Measurements from ENCODE around the gene MCCD1. TPM values are rescaled to one million over a fixed set of nuclear protein-coding genes. Genes with fewer than 3 reads are reported as not detected.
"Not testable (repeated sequence)": the region's sequence is repeated elsewhere in the genome, so short reads cannot be mapped to it uniquely, and the experiment has no call there.

MCCD1 gene
- total and polyA plus RNA-seq, 2 donors from 2014 or later = 3.5 to 325 TPM

DNA sequence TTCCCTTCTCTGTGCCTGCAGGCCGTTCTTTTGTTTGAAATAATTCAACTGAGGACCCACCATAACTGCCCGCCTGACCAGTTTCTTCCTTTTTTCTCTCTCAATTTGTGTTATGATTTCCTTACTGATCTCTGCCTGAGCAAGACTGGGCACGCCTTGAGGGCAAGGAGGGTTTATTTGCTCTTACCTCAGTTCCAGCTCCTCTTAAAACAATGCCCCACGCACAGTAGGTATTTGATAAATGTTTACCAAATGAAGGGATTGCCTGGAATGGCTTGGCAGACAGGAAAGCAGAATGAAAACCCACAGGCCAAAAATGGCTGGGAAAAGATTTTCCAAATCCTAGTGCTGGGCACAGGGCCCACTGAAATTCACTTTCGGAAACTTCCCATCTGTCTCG, 41.1 kb upstream of the MCCD1 start:
- H3K36me3 ChIP-seq (ENCODE audit: control insufficient read depth in 2 of 3, insufficient read depth in 3 of 3, low read length in 3 of 3); intact Hi-C loops (cut with DNase I); DNase-seq; H3K9ac ChIP-seq (ENCODE audit: low read length in 3 of 3); H3K4me1 ChIP-seq (ENCODE audit: control insufficient read depth in 2 of 3, insufficient read depth in 2 of 3, low read depth in 1 of 3, low read length in 3 of 3); H3K27me3 ChIP-seq (ENCODE audit: control insufficient read depth, insufficient read depth, low read length); H3K27ac ChIP-seq (ENCODE audit: low read depth in 2 of 2, low read length in 2 of 2); FAIRE-seq; H3K9me3 ChIP-seq (ENCODE audit: control insufficient read depth in 2 of 3, insufficient read depth in 1 of 3, low read length in 3 of 3); H3K4me3 ChIP-seq (ENCODE audit: low read length in 3 of 3): not testable (repeated sequence)

DNA sequence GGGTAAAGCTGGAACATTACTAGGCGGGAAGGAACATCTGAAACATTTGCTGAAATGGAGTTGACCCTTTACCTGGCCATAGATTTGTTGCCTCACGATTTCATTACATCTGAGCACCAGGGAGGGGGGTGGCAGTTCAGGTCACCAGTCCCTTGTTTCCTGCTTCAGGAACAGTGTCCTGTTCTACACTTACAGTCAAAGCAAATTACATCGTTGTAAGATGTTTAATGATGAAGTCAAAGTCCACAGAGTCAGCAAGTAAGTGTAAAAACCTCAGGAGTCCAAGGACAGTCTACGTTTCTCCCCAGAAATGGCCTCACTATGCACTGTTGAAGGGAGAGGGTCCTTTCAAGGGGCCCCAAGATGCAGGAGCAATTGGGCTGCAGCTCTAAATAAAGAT, 39.7 kb upstream of the MCCD1 start:
- intact Hi-C loops (cut with DNase I) = no loop called here
- Histone ChIP-seq H3K27me3 (ENCODE audit: control insufficient read depth, insufficient read depth, low read length) (no peaks in the 10 kb centered on the region), H3K27ac (ENCODE audit: low read depth in 2 of 2, low read length in 2 of 2) (no peak overlapping the region), H3K36me3 (ENCODE audit: control insufficient read depth in 2 of 3, insufficient read depth in 3 of 3, low read length in 3 of 3) (no peaks in the 10 kb centered on the region), H3K9me3 (ENCODE audit: control insufficient read depth in 2 of 3, insufficient read depth in 1 of 3, low read length in 3 of 3) (no peaks in the 10 kb centered on the region), H3K4me1 (ENCODE audit: control insufficient read depth in 2 of 3, insufficient read depth in 2 of 3, low read depth in 1 of 3, low read length in 3 of 3) (peaks cover 0 to 2% (median 0%) of the 10 kb centered on the region in 3 donors), H3K9ac (ENCODE audit: low read length in 3 of 3) (no peak overlapping the region), H3K4me3 (ENCODE audit: low read length in 3 of 3) (no peak overlapping the region)
- TF ChIP-seq, protein P1, sequence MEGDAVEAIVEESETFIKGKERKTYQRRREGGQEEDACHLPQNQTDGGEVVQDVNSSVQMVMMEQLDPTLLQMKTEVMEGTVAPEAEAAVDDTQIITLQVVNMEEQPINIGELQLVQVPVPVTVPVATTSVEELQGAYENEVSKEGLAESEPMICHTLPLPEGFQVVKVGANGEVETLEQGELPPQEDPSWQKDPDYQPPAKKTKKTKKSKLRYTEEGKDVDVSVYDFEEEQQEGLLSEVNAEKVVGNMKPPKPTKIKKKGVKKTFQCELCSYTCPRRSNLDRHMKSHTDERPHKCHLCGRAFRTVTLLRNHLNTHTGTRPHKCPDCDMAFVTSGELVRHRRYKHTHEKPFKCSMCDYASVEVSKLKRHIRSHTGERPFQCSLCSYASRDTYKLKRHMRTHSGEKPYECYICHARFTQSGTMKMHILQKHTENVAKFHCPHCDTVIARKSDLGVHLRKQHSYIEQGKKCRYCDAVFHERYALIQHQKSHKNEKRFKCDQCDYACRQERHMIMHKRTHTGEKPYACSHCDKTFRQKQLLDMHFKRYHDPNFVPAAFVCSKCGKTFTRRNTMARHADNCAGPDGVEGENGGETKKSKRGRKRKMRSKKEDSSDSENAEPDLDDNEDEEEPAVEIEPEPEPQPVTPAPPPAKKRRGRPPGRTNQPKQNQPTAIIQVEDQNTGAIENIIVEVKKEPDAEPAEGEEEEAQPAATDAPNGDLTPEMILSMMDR (IDR thresholded peaks at IDR 0.05; ENCODE audit: borderline replicate concordance, extremely low read depth, insufficient read depth) = no peak
- FAIRE-seq (no peak), DNase-seq (no peak)

DNA sequence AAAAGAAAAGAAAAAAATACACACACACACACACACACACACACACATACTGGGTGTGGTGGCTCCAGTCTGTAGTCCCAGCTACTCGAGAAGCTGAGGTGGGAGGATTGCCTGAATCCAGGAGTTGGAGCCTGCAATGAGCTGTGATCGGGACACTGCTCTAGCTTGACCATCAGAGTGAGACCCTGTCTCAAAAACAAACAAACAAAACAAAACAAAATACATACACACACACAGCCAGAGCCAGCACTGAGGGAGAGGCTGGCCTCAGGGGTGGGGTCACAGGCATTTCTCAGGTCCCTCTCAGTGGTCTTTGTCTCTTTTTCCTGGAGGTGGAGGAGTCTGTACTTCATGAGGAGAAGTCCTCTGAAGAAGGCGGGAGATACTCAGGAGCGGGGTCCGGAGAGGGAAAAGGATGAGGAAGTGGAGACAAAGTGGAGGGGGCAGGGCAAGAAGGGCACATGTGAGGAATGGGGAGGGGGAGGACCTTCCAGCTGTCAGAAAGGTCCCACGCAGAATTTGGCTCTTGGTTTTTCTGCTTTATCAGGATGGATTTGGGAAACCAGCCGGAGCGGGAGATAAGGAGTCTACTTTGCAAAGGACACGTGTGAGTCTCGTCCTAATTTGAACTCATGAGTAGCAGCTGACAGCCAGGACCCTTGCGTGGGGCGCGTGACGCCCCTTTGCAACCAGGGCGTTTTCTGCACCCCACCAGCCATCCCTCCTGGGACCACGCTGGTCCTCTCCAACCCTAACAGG, 38.5 kb upstream of the MCCD1 start:
- intact Hi-C loops (cut with DNase I) = no loop called here
- TF ChIP-seq, protein P1 (IDR thresholded peaks at IDR 0.05; ENCODE audit: borderline replicate concordance, extremely low read depth, insufficient read depth) = no peak

DNA sequence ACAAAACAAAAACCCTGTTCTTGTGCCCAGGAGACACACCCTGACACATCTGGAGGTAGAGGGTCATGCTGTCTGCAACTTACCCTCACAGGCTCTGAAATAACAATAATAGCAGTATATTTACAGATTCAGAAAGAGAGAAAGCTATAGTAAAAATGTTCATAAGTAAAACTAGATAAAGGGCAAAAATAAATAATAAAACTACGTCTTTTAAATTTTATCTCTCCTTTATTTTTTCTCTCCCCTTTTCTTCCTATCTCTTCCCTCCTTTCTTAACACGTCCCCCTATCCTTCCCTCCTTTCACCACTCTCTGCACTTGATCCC, 35.2 kb upstream of the MCCD1 start:
- intact Hi-C loops (cut with DNase I); FAIRE-seq; DNase-seq; H3K4me1 ChIP-seq (ENCODE audit: control insufficient read depth in 2 of 3, insufficient read depth in 2 of 3, low read depth in 1 of 3, low read length in 3 of 3); H3K27me3 ChIP-seq (ENCODE audit: control insufficient read depth, insufficient read depth, low read length); H3K27ac ChIP-seq (ENCODE audit: low read depth in 2 of 2, low read length in 2 of 2); H3K36me3 ChIP-seq (ENCODE audit: control insufficient read depth in 2 of 3, insufficient read depth in 3 of 3, low read length in 3 of 3); H3K9me3 ChIP-seq (ENCODE audit: control insufficient read depth in 2 of 3, insufficient read depth in 1 of 3, low read length in 3 of 3): not testable (repeated sequence)
- H3K4me3 ChIP-seq (ENCODE audit: low read length in 3 of 3) = peak overlapping the region in 2 of 3 donors; percentile 69 to 71
- peak overlapping the region in 1 of 3 donors; percentile 61 for H3K9ac ChIP-seq (ENCODE audit: low read length in 3 of 3)

More for the DNA sequence above, 38.5 kb upstream of the MCCD1 start:
- no peak overlapping the region for H3K9ac ChIP-seq (ENCODE audit: low read length in 3 of 3)
- H3K4me1 ChIP-seq (ENCODE audit: control insufficient read depth in 2 of 3, insufficient read depth in 2 of 3, low read depth in 1 of 3, low read length in 3 of 3) = peaks cover 0 to 2% (median 0%) of the 10 kb centered on the region in 3 donors
- H3K36me3 ChIP-seq (ENCODE audit: control insufficient read depth in 2 of 3, insufficient read depth in 3 of 3, low read length in 3 of 3) = no peaks in the 10 kb centered on the region
- DNase-seq (no peak), FAIRE-seq (no peak)
- no peak overlapping the region for H3K27ac ChIP-seq (ENCODE audit: low read depth in 2 of 2, low read length in 2 of 2)
- no peak overlapping the region for H3K4me3 ChIP-seq (ENCODE audit: low read length in 3 of 3)
- H3K9me3 ChIP-seq (ENCODE audit: control insufficient read depth in 2 of 3, insufficient read depth in 1 of 3, low read length in 3 of 3) = no peaks in the 10 kb centered on the region
- no peaks in the 10 kb centered on the region for H3K27me3 ChIP-seq (ENCODE audit: control insufficient read depth, insufficient read depth, low read length)
